ENCODE measurements around the gene SAMD13.
A peak's percentile ranks its signal among the peaks of the same experiment; 100 is the strongest.

The SAMD13 gene

DNA sequence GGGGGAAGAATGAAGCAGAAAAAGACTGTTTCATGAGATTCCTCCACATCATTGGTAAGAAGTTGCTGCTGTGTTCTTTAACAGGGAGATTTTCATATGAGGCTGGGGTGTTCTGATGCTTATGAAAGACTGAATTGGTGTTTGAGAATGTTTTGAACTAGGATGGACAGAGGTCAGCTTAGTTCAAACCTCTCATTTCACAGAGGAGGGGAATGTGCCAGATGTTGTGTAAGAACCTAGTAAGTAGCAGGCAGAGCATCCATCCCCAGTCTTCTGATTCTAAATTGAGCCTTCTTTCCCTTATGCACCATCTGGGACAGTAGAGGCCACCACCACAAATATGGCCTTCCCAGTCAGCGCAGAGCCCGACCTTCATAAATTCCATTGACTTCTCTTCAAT is 43.7 kb downstream of the SAMD13 start:
- DNase-seq (ENCODE audit: low spot score), result no peak

DNA sequence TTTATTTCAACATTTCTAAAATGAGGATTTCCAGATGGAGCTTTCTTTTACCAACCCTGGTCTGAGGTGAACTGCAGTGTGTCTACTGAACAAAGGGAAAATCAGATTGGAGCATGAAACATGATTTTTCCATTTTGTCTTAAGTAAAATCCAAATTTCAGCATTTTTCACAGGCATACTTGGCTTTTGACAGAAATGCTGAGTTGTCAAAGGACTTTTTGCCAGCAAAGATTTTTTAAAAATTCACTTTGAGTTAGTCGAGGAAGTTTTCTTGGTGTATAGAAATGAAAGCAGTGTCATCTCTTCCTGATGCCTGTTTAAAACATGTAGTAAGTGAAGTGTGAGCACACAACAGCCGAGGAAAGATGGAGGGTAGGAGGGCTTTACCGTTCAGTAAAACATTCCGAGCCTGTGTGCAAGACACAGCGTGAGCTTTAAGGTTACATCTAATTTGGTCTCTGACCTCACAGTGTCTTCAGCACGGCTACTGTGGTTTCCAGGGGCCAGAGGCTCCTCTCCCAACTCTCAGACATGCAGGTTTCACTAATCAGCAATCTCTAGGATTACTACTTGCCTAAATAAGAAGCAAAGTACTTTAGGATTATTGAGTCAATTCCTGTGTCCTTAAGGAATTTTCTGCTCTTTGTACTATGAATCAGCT is 45.9 kb downstream of the SAMD13 start:
- peak; percentile 27 for DNase-seq (ENCODE audit: low spot score)

DNA sequence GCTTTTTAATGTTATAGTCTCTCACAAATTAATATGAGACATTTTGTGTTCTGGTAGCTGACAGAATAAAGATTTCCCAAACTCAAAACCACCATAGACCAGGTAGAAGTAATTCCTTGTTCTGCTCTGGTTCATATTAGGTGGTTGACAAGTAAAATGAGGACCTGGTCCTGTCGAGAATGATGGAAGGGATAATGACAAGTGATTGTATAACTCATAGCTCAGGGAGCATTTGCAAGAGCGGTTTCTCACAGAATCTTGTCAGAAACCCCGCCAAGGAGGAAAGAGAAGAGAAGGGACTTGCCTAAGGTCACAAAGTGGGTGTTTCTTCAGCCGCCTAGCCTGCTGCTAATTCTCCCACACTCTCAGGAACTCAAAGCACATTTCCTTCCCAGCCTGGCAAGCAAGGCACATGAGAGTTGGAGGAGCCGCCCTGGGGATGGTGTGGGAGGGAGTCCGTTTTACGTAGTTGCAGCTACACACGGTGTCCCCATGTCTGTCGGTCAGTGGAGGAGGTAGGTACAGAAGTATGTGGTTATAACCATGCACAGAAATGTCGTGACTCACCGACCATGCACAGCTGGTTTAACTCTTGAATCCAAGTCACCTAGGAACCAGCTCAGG is 46.5 kb downstream of the SAMD13 start:
- DNase-seq (ENCODE audit: low spot score), result no peak

DNA sequence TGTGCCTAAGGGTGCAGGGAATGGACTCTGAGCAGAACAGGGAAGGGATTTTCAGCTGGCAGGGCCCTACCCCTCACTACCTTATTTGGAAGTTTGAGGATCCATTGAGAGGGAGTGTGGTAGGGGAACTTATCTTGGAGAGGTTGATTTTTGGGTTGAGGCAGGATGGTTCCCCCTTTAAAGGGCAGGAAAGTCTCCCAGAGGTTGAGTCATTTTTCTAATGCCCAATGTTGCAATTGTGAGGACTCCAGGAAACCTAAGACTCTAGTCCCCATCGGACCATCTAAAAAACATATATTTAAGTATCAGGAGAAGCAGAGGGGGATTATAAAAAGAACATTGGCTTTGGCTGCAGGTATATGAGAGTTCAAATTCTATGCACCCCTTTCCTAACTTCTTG is 47.3 kb downstream of the SAMD13 start:
- DNase-seq (ENCODE audit: low spot score), result no peak

DNA sequence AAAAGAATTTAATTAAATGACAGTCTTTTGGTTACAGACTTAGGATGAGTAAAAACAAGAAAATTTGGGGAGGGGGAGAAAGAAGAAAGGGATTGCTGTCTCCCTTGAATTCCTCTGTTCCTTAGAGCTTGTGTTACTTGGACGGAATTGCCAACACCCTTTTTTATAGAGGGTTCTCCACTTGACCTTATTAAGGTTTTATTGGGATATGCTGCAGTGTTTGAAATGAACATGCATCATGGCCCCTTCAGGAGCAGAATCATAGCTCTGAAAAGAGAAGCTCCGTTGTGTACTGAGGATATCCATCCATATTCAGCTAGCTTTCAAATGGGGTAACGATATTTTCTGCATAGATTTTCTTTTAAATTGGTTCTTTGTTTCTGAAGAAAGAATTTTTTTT is 48.6 kb downstream of the SAMD13 start:
- DNase-seq (ENCODE audit: low spot score), result no peak

DNA sequence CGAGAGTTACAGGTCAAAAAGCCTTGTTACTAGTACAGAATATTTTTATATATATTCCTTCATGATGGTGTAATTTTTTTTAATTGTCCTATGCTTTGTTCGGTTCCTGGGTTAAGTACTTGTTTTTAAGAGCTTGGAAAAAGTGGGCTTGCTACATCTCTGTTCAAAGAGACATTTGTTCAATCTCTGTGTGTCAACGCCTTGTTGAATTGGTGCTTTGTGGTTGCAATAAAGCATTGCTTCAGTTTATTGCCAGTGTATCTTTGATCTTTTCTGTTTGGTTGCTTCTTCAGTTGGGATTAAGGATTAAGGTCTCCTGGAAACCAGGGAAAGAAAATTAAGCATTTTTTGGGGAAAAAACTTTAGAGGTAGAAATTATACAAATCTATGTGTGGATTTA is 49.0 kb downstream of the SAMD13 start:
- no peak for DNase-seq (ENCODE audit: low spot score)

DNA sequence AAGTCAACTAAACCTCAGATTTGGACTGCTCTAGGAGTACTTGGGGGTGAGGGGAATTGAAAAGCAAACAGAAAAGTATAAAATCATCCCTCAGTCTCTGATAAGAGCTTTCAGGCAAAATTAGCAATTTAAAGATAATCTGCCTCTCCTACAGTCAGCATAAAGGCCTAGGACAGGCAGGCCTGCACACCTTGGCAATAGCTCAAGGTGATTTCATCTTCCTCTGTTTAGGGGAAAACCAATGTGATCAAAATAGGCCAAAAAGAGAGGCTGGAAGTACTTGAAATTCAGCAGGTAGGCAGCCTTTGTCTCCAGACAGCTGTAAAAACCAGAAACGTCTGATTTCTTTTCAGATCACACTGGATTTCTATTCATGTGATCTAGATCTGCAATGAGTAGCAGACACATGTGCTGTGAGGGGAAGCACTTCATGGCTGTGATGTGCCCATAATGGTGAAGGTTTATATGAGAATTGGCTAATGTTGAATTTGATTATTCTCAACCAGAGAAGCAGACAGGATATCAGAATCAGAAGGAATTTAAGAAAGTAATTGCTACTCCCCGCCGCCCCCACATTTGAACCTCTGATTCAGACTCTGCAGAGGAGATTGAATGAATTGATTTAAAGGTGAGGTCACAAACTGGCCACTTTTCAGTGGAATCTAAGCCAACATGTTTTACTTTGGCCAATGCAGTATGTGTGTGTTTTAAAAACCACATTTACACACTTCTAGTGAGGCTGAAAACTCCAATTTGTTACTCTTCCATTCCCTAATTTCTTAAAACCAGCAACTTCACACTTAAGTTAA is 51.0 kb downstream of the SAMD13 start:
- DNase-seq (ENCODE audit: low spot score), result no peak

DNA sequence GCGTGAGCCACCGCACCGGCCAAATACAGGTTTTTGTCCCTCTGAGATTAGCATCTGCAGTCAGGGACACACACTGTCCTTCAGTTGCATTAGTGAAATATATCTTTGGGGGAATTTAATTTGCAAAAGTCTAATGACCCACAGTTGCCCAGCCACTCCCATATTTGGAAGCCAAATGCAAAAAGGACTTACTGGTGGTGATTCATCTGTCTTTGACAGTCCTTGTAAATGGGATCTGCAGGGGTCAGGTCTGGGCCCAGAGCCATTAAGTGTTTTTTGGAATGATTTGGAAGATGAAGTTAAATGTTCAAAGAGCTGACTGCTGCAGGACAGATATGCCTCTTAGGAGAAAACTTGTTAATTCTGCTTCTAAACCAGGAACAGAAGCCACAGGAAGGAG is 52.2 kb downstream of the SAMD13 start:
- DNase-seq (ENCODE audit: low spot score), result peak; percentile 37

DNA sequence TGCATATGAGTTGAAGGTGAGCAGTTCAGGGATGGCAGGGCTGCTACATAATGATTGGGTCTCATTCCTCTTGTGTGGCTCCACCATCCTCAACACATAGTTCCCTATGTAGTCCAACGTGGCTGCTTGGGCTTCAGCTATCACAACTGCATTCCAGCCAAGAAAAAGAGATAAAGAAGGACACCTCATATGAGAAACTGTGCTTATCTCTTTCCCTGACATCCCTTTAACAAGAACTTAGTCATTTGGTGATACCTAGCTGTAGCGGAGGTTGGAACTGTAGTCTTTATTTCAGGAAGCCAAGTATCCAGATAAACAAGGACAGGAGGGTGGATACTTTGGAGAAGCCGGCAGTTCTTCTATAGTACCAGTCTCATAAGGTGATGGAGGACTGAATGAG is 54.0 kb downstream of the SAMD13 start:
- DNase-seq (ENCODE audit: low spot score), result no peak

DNA sequence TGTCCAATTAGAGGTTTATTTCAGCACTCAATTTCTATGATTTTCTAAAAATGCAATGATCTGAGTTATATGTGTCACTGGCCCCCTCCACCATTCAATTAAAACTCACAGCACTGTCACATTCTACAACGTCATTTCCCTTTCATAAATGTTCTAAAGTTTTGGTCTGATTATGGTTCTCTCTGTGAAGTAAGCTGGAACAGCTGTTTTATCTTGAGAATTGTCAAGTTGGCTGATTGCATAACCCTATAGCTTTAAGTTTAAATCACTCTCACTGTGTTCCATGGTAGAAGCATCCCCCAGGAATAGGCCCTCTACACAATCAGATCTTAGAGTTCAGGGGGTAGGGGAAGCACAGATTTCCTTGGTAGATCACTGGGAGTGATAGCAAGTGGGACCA is 55.4 kb downstream of the SAMD13 start:
- no peak for DNase-seq (ENCODE audit: low spot score)

DNA sequence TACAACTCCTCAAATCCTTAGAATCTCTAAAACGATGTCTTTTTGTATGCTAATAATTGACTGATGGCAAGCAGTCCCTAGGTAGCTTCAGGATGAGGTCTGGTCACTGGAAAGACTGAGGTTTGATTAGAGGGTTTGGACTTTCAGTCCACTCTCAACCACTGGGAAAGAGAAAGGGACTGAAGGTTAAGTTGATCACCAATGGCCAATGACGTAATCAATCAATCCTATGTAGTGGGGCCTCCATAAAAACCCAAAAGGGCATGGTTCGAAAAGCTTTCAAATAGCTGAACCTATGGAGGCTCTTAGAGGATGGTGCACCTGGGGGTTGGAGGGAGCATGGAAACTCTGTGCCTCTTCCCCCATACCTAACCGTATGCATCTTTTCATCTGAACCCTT is 57.2 kb downstream of the SAMD13 start:
- no peak for DNase-seq (ENCODE audit: low spot score)

DNA sequence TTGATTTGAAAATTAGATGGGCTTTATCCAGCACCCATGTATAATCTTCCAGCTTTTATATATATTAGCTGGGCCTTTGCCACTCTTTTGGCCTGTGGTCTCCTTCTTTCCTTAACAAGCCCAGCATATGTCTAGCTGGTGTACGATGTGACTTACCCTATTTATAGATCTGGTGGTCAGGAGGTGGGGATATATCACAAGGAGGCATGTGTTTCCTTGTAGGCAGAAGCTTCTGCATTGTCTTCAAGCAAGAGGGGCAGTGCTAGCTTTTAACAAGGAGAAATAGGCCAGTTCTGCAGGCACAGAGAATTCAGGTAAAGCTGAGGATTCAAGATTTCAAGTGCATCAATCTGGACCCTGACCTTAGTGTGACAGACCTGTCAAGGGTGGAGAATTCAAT is 58.8 kb downstream of the SAMD13 start:
- no peak for DNase-seq (ENCODE audit: low spot score)

DNA sequence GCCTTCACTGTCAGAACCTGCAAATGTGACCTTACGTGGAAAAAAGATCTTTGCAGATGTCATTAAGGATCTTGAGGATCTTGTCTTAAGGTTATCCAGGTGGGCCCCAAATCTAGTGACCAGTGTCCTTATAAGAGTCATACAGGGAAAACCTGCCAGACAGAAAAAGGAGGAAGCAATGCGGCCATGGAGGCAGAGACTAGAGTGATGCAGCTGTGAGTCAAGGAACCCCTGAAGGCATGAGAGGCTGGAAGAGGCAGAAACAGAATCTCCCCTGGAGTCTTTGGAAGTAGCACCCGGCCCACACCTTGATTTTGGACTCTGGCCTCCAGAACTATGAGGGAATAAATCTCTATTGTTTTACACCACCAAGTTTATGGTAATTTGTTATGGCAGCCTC is 60.3 kb downstream of the SAMD13 start:
- DNase-seq (ENCODE audit: low spot score), result no peak

DNA sequence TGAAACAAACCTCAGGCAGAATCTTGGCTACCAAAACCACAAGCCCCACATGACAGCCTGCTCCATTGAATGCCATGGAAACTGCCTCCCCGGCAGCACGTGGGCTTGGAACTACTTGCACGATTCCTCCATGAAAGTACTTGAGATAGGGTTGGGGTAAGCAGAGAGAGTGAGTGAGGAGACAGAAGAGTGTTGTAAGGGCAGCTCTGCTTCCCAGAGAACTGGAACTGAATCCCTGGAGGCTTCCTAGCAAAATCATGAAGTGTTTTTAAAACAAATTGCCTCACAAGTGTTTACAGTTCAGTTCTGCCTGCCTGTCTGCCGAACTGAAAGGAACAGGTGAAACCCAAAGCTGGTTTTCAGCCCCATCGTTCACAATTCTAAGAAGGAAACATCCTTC is 61.5 kb downstream of the SAMD13 start:
- DNase-seq (ENCODE audit: low spot score), result no peak

DNA sequence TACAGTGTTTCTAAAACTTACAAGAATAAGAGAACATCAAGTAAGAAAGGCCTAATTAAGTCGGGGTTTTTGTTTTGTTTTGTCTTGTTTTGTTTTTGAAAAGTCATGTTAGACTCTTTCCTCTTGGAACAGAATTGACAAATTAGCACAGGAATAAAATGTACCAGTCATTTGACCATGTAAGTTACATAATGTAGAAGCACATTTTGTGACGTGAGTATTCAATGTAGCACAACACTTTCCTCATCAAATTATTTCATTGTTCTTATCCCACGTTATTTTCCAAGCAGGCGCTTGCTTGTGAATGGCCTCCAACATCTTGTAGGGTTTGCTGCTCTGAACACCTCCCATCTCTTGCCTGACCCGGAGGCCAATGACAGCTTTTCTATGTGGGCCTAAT is 62.1 kb downstream of the SAMD13 start:
- DNase-seq (ENCODE audit: low spot score), result no peak

DNA sequence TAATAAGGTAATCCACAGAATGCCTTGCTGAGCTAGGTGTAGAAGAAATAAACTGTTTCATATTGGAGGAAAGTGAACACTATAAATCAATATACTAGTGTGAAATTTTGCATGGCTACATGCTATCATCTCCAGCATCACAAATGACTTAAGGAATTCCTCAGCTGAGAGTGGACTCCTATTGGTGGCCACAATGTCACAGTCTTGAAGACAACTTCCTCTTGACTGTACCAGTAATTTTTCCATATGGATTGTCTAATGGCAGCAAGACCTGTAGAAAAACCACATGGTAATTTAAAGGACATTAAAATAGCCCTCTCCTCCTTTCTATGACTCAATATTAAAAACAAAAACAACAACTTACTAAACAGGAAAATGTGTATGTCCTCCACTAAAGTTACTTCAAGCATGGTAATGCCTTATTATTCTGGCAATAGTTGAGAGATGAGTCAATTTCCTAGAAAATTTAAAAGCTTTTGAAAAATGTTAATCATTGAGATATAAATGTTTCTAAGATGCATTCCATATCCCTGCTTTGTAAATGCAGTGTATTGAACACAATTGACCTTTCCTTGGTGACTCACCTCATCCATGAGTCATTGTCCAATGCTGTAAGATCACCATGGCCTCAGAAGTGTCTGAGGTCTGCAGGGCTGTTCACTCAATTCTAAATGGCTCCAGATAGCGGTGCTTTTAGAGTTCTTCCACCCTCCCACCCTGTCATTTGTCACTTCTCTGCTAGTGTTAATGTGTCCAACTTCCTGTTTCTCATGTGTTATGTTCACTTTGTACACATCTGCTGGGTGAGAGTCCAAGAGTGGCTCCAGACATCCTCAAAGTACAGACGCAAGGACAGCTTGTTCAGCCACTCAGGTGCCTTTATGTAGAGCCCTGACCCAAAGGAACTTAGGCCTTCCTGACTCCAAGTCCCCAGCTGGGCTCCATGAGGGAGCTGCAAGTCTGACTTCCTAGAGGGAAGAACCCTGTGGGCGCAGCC is 64.0 kb downstream of the SAMD13 start:
- DNase-seq (ENCODE audit: low spot score), result peak; percentile 86

DNA sequence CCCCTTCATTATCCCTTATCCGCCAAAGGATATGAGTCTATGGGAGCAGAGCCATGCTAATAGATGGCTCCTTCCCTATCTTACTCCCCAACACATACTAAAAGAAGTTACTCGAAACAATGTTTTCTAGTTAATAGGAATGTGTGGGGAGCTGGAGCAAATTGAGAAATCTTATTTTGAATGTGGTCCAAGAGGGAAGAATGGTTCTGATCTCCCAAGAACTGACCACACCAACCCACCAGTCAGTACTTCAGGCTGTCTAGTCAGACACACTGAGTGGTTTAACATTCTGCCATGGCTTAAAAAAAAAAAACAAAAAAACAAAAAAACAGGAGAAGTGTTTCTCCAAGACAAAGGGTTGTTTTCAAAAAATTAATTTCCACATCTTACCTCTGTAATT is 65.3 kb downstream of the SAMD13 start:
- peak; percentile 79 for DNase-seq (ENCODE audit: low spot score)

DNA sequence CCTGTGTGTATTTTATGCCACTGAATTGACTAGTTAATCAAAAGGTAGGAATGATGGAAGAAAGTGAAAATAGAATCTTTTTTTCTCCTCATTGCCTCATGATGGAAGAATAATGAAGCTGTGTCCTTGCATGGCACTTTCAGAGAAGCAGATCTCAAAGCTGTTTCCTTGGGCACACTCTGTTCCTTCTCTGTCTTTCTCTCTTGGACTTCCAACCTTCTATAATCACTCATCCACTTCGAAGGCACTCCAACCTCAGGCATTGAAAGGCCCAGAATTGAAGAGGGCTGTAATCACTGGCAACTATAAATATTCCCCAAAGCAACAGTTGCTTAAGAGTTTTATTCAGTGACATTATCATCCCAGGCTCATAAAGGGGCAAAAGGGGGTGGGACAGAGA is 65.7 kb downstream of the SAMD13 start:
- DNase-seq (ENCODE audit: low spot score), result no peak

DNA sequence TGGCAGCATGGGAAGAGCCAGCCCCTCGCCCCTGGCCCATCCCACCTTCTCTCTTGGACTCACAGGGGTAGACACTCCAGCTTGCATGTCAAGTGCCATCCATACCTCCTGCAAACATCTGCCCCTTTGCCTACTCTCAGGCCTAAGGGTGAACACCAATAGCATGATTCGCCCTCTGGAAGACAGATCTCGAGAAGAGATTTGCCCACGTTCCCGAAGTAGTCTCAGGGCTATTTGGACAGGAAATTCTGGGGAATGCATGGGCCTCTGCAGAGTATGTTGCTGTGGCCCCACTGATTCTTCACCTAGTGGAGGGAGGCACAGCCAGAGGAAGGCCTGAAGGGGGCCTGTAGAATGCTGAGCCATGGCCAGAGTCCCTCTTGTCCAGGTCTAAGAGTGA is 66.9 kb downstream of the SAMD13 start:
- no peak for DNase-seq (ENCODE audit: low spot score)

DNA sequence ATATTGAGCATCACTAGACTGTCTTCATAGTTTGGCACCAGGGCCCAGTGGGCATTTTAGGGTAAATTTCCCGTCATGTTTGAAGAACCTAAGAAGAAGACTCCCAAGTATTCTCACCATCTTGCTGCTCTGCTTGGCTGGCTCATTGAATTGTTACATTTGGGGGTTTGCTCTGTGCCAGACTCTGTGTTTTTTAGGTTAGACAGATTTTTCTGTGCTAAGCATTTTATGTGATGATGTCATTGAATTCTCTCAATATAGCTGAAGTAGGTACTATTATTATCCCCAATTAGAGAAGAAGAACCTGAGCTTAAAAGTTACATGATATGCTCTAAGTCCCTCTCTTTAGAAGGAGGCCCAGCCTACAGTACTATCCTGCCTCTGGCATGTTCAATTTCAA is 68.8 kb downstream of the SAMD13 start:
- no peak for DNase-seq (ENCODE audit: low spot score)

DNA sequence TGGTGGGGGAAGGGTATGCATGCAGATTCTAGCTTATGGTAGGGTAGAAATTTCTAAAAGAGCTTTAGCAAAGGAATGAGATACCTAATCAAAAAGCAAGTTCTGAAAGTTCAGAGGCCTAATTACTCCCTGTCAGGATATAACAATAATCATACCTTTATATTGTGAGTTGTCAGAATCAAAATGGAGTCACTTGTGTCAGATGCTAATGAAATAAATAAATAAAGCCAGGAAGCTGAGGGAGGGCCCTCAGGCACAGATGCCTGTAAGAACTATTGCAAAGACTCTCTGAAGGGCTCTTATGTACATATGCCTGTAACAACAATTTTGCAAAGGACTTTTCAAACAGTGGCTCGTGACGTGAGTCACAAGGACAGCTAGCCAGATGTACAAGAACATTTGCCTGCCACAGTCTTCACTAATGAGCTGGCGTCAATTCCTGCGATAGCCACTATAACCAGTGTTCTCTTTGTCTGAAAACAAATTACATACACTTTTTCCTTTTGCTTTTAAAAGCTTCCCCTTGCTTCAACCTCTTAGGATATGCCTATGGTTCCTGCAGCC is 69.4 kb downstream of the SAMD13 start:
- DNase-seq (ENCODE audit: low spot score), result peak; percentile 62
